ENCODE measurements around the gene FNTB.
A peak's percentile ranks its signal among the peaks of the same experiment; 100 is the strongest.

The FNTB gene

GRCh38 chr14:65092349-65092748 is 105.7 kb downstream of the FNTB start:
- DNase-seq: no peak

GRCh38 chr14:65095633-65096205 is 109.0 kb downstream of the FNTB start:
- no peak for DNase-seq

GRCh38 chr14:65096323-65097089 is 109.8 kb downstream of the FNTB start:
- no peak for DNase-seq

GRCh38 chr14:65098586-65098985 is 111.9 kb downstream of the FNTB start:
- no peak for DNase-seq

GRCh38 chr14:65100922-65101541 is 114.3 kb downstream of the FNTB start:
- no peak for DNase-seq

GRCh38 chr14:65101631-65102440 is 115.1 kb downstream of the FNTB start:
- DNase-seq: peak; percentile 71

- peak; percentile 97 for DNase-seq
Measured at GRCh38 chr14:65102441-65103149, 115.9 kb downstream of the FNTB start, which contains the start of gene MAX. Gene MAX (minus strand): TSS chr14:65102517. CDS start chr14:65102339, 178 bp downstream.

GRCh38 chr14:65103150-65103760 is 116.6 kb downstream of the FNTB start:
- DNase-seq: no peak

- no peak for DNase-seq
Measured at GRCh38 chr14:65104791-65105190, 118.1 kb downstream of the FNTB start.

GRCh38 chr14:65106316-65106715 is 119.6 kb downstream of the FNTB start:
- no peak for DNase-seq

GRCh38 chr14:65106736-65107135 is 120.0 kb downstream of the FNTB start:
- no peak for DNase-seq

- no peak for DNase-seq
Measured at GRCh38 chr14:65107200-65107599, 120.5 kb downstream of the FNTB start.

GRCh38 chr14:65109357-65109756 is 122.7 kb downstream of the FNTB start:
- DNase-seq: no peak

- DNase-seq: no peak
Measured at GRCh38 chr14:65110525-65110924, 123.8 kb downstream of the FNTB start.

All from activated CD8-positive, alpha-beta memory T cell treated with anti-CD3 and anti-CD28 coated beads for 24 hours (primary cell).